Glutamatergic neuron (in vitro differentiated cells): ENCODE data around the gene HARS1. TPM values are rescaled to one million over a fixed set of nuclear protein-coding genes. Genes with fewer than 3 reads are reported as not detected.

Experiments
- DNase-seq: peaks from one replicate; pipeline ENCODE4 v3.0.0; 2022
- H3K27ac Mint-ChIP-seq: one replicate; pipeline ENCODE4 v1.8.0; 2020; ENCODE audit warnings: mild to moderate bottlenecking, mixed read lengths, inconsistent platforms; ENCODE audit not compliant: unreplicated experiment
- H3K27me3 Mint-ChIP-seq: one replicate; pipeline ENCODE4 v1.8.0; 2020; ENCODE audit warnings: mild to moderate bottlenecking, moderate library complexity, mixed read lengths, inconsistent platforms; ENCODE audit not compliant: unreplicated experiment
- H3K36me3 Mint-ChIP-seq: one replicate; pipeline ENCODE4 v1.8.0; 2020; ENCODE audit warnings: mild to moderate bottlenecking, mixed read lengths, inconsistent platforms; ENCODE audit not compliant: unreplicated experiment
- H3K4me1 Mint-ChIP-seq: one replicate; pipeline ENCODE4 v1.8.0; 2020; ENCODE audit warnings: mild to moderate bottlenecking, low read depth, mixed read lengths, inconsistent platforms; ENCODE audit not compliant: unreplicated experiment
- H3K4me3 Mint-ChIP-seq: one replicate; pipeline ENCODE4 v1.8.0; 2020; ENCODE audit warnings: mild to moderate bottlenecking, mixed read lengths, inconsistent platforms; ENCODE audit not compliant: unreplicated experiment
- H3K9me3 Mint-ChIP-seq: one replicate; pipeline ENCODE4 v1.8.0; 2020; ENCODE audit warnings: mild to moderate bottlenecking, moderate library complexity, mixed read lengths, inconsistent platforms; ENCODE audit not compliant: unreplicated experiment
- long read RNA-seq: library from polyadenylated mRNA; unstranded; transcript quantifications from one replicate; pipeline ENCODE4 v2.0.0, GENCODE V29; 2020; ENCODE audit not compliant: unreplicated experiment
- total RNA-seq: library from RNA; stranded (reverse); fragmentation: NEBNext Ultra II Directional; extraction: Animal tissue kit (Norgen Biotek cat#: 25700); gene quantifications from one replicate; pipeline ENCODE4 v1.2.1, GENCODE V29; 2021; ENCODE audit not compliant: unreplicated experiment
- TF ChIP-seq, protein P1 (sequence below): fragments of 200-600 bp; sonication (generic); IDR thresholded peaks from one replicate; pipeline ENCODE4 v1.5.0; 2021; ENCODE audit not compliant: partially characterized antibody, unreplicated experiment

Gene HARS1, protein sequence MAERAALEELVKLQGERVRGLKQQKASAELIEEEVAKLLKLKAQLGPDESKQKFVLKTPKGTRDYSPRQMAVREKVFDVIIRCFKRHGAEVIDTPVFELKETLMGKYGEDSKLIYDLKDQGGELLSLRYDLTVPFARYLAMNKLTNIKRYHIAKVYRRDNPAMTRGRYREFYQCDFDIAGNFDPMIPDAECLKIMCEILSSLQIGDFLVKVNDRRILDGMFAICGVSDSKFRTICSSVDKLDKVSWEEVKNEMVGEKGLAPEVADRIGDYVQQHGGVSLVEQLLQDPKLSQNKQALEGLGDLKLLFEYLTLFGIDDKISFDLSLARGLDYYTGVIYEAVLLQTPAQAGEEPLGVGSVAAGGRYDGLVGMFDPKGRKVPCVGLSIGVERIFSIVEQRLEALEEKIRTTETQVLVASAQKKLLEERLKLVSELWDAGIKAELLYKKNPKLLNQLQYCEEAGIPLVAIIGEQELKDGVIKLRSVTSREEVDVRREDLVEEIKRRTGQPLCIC
- 162 TPM for total RNA-seq
- long read RNA-seq, transcript HARS-204 (12 exons, 1,789 nt) = minor isoform, 5 of 235 reads
- long read RNA-seq, transcript HARS-205 (13 exons, 1,896 nt) = minor isoform, 8 of 235 reads
- long read RNA-seq, transcript HARS-202 (11 exons, 1,401 nt) = minor isoform, 7 of 235 reads
- long read RNA-seq, transcript HARS-215 (13 exons, 1,945 nt) = major isoform, 200 of 235 reads
- long read RNA-seq, partial matches to known transcripts = 6 of 235 reads
- long read RNA-seq, other reads (novel, unspliced or antisense) = 7 of 235 reads

DNA sequence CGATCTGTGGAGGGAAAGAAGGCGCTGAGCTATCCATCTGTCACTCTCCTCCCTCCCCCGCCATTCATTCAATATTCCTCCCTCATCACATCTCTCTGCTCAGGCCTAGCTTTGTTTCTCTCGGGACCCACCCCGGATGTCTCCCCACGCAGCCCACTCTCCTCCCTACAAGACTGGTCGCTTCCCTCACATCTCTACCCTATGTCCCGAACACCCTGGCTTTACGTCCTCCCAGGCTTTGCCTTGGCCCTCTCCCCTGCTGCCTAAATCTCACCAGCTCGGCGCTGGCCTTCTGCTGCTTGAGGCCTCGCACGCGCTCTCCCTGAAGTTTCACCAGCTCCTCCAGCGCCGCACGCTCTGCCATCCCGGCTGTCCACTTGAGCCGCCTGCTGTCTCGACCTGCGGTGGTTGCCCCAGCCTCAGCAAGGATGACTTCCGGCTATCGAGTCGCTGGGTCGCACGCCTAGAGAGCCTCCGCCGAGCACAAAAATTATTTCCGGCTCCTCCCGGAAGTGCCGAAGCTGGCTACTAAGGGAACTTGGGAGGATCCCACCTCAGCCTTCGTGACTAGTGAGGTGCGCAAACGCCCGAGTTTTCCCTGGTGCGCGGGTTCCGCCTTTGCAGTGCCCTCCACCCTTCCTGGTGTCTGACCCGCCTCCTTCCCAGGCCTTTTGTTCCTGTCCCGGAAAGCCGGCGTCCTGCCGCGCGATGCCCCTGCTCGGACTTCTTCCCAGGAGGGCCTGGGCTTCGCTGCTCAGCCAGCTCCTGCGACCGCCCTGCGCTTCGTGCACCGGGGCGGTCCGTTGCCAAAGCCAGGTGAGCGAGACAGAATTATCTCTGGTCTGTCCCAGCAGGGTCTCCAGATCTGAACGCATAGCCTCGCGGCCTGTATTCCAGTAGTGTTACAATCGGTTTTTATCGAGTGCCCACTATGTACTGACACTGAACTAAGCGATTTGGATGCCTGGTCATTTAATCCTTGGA lies at the start of gene HARS1, which contains the start of gene HARS2:
Gene HARS1, minus strand, starts transcription at position 430 of the 984 bp plus-strand sequence. Its CDS starts 66 bp downstream, at position 364.
Gene HARS2, plus strand, starts transcription at position 515 of the 984 bp plus-strand sequence. Its CDS starts 194 bp downstream, at position 709.
- Mint-ChIP-seq H3K9me3 (peaks cover 11% of the 10 kb centered on the region), H3K4me3 (peak within 1 kb of the TSS; percentile 100), H3K27me3 (peaks cover 13% of the 10 kb centered on the region), H3K27ac (peak within 1 kb of the TSS; percentile 100), H3K36me3 (no peaks in the 10 kb centered on the region), H3K4me1 (peaks cover 11% of the 10 kb centered on the region)
- DNase-seq = peak; percentile 93
- TF ChIP-seq, protein P1, sequence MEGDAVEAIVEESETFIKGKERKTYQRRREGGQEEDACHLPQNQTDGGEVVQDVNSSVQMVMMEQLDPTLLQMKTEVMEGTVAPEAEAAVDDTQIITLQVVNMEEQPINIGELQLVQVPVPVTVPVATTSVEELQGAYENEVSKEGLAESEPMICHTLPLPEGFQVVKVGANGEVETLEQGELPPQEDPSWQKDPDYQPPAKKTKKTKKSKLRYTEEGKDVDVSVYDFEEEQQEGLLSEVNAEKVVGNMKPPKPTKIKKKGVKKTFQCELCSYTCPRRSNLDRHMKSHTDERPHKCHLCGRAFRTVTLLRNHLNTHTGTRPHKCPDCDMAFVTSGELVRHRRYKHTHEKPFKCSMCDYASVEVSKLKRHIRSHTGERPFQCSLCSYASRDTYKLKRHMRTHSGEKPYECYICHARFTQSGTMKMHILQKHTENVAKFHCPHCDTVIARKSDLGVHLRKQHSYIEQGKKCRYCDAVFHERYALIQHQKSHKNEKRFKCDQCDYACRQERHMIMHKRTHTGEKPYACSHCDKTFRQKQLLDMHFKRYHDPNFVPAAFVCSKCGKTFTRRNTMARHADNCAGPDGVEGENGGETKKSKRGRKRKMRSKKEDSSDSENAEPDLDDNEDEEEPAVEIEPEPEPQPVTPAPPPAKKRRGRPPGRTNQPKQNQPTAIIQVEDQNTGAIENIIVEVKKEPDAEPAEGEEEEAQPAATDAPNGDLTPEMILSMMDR = no peak

- no peaks in the 10 kb centered on the region for H3K4me1 Mint-ChIP-seq
- TF ChIP-seq, protein P1 = no peak
- no peak overlapping the region for H3K4me3 Mint-ChIP-seq
- peaks cover 4% of the 10 kb centered on the region for H3K27me3 Mint-ChIP-seq
- H3K27ac Mint-ChIP-seq = no peak overlapping the region
- H3K9me3 Mint-ChIP-seq = no peaks in the 10 kb centered on the region
- DNase-seq = no peak
- H3K36me3 Mint-ChIP-seq = no peaks in the 10 kb centered on the region
These were observed 46.3 kb upstream of the HARS1 start for GRCh38 chr5:140737486-140737885.

GRCh38 chr5:140734354-140734753 lies 43.2 kb upstream of the HARS1 start:
- DNase-seq = no peak
- H3K27me3 Mint-ChIP-seq = peaks cover 3% of the 10 kb centered on the region
- no peaks in the 10 kb centered on the region for H3K36me3 Mint-ChIP-seq
- H3K4me3 Mint-ChIP-seq = no peak overlapping the region
- TF ChIP-seq, protein P1 = no peak
- H3K9me3 Mint-ChIP-seq = no peaks in the 10 kb centered on the region
- no peak overlapping the region for H3K27ac Mint-ChIP-seq
- no peaks in the 10 kb centered on the region for H3K4me1 Mint-ChIP-seq

GRCh38 chr5:140733098-140733497 lies 41.9 kb upstream of the HARS1 start:
- H3K36me3 Mint-ChIP-seq = no peaks in the 10 kb centered on the region
- H3K9me3 Mint-ChIP-seq = no peaks in the 10 kb centered on the region
- TF ChIP-seq, protein P1 = no peak
- H3K4me1 Mint-ChIP-seq = no peaks in the 10 kb centered on the region
- no peak for DNase-seq
- peaks cover 3% of the 10 kb centered on the region for H3K27me3 Mint-ChIP-seq
- no peak overlapping the region for H3K4me3 Mint-ChIP-seq
- H3K27ac Mint-ChIP-seq = no peak overlapping the region
